ENCODE data around the gene CWC27. TPM values are rescaled to one million over a fixed set of nuclear protein-coding genes. Genes with fewer than 3 reads are reported as not detected.

Gene CWC27
- total RNA-seq, 1 experiment from 2014 or later = 42.7 TPM

DNA sequence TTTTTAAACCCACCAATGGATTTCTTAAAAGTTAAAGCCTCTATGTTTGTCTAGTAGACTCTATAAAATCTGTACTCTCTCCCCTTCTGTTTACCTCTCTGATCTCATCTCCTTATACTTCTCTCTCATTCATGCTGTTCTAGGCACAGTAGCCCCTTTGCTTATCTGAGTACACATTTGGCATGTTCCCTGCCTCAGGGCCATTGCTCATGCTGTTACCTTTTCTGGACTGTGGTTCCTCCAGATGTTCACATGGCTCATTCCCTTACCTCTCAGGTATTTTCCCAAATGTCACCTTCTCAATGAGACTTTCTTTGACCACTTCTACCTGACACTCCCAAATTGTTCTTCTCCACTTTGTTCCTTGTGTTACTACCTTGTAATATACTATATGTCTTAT lies 176.1 kb downstream of the CWC27 start (continued):
- TF ChIP-seq HMGXB4 (CRISPR knock-in tag; IDR thresholded peaks at IDR 0.05) (no peak), ZNF263 (CRISPR knock-in tag; IDR thresholded peaks at IDR 0.05; ENCODE audit: low read depth) (no peak), ZBTB21 (CRISPR knock-in tag; IDR thresholded peaks at IDR 0.05; ENCODE audit: borderline replicate concordance) (no peak)
- TF ChIP-seq, protein P1, sequence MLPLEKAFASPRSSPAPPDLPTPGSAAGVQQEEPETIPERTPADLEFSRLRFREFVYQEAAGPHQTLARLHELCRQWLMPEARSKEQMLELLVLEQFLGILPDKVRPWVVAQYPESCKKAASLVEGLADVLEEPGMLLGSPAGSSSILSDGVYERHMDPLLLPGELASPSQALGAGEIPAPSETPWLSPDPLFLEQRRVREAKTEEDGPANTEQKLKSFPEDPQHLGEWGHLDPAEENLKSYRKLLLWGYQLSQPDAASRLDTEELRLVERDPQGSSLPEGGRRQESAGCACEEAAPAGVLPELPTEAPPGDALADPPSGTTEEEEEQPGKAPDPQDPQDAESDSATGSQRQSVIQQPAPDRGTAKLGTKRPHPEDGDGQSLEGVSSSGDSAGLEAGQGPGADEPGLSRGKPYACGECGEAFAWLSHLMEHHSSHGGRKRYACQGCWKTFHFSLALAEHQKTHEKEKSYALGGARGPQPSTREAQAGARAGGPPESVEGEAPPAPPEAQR (CRISPR knock-in tag; IDR thresholded peaks at IDR 0.05) = no peak
- TF ChIP-seq, protein P2, sequence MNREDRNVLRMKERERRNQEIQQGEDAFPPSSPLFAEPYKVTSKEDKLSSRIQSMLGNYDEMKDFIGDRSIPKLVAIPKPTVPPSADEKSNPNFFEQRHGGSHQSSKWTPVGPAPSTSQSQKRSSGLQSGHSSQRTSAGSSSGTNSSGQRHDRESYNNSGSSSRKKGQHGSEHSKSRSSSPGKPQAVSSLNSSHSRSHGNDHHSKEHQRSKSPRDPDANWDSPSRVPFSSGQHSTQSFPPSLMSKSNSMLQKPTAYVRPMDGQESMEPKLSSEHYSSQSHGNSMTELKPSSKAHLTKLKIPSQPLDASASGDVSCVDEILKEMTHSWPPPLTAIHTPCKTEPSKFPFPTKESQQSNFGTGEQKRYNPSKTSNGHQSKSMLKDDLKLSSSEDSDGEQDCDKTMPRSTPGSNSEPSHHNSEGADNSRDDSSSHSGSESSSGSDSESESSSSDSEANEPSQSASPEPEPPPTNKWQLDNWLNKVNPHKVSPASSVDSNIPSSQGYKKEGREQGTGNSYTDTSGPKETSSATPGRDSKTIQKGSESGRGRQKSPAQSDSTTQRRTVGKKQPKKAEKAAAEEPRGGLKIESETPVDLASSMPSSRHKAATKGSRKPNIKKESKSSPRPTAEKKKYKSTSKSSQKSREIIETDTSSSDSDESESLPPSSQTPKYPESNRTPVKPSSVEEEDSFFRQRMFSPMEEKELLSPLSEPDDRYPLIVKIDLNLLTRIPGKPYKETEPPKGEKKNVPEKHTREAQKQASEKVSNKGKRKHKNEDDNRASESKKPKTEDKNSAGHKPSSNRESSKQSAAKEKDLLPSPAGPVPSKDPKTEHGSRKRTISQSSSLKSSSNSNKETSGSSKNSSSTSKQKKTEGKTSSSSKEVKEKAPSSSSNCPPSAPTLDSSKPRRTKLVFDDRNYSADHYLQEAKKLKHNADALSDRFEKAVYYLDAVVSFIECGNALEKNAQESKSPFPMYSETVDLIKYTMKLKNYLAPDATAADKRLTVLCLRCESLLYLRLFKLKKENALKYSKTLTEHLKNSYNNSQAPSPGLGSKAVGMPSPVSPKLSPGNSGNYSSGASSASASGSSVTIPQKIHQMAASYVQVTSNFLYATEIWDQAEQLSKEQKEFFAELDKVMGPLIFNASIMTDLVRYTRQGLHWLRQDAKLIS (CRISPR knock-in tag; IDR thresholded peaks at IDR 0.05; ENCODE audit: borderline replicate concordance) = no peak

GRCh38 chr5:64947031-64947430 lies 178.3 kb downstream of the CWC27 start:
- H3K4me1 Mint-ChIP-seq = no peaks in the 10 kb centered on the region
- DNase-seq (ENCODE audit: low spot score) (no peak), ATAC-seq (no peak)
- no peak overlapping the region for H3K4me3 Mint-ChIP-seq
- ChIA-PET CTCF (no interaction called here), POLR2A (interaction anchor here (1.2 kb wide), 1 partner anchor 14 kb away, joined by 3 read pairs; no protein-coding TSS in a partner anchor)
- no peaks in the 10 kb centered on the region for H3K36me3 Mint-ChIP-seq
- H3K27ac Mint-ChIP-seq = no peak overlapping the region
- no peak for TF ChIP-seq TCF7 (CRISPR knock-in tag; IDR thresholded peaks at IDR 0.05; ENCODE audit: low read depth)
- H3K27me3 Mint-ChIP-seq (ENCODE audit: low read depth) = no peaks in the 10 kb centered on the region
- no peaks in the 10 kb centered on the region for H3K9me3 Mint-ChIP-seq

DNA sequence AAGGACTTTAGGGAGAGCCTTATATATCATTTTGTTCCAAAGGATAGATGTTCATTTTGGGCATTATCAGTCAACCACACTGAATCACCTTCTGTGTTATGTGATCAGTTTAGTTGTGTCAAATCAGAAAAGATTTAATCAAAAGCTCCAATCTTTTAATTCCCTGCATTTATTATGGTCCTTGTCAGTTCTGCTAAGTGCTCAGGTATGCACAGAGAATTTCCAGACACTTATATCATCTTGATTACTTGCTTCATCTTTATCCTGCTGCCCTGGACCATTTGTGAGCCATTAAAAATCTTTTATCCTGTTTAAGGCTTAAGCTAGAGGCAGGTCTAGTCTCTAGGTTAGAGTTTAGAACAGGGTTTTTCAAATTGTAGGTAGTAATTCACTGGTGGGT lies 179.1 kb downstream of the CWC27 start:
- ChIA-PET POLR2A (interaction anchor here (1.2 kb wide), 1 partner anchor 14 kb away, joined by 3 read pairs; no protein-coding TSS in a partner anchor), CTCF (no interaction called here)
- TF ChIP-seq STAT6 (CRISPR knock-in tag; conservative IDR thresholded peaks at IDR 0.05; ENCODE audit: low read depth) (no peak), NR2C2 (CRISPR knock-in tag; IDR thresholded peaks at IDR 0.05) (no peak), CDX4 (CRISPR knock-in tag; IDR thresholded peaks at IDR 0.05; ENCODE audit: borderline replicate concordance) (no peak), TCF7 (CRISPR knock-in tag; IDR thresholded peaks at IDR 0.05; ENCODE audit: low read depth) (no peak), JAZF1 (CRISPR knock-in tag; IDR thresholded peaks at IDR 0.05) (no peak)
- TF ChIP-seq, protein P3, sequence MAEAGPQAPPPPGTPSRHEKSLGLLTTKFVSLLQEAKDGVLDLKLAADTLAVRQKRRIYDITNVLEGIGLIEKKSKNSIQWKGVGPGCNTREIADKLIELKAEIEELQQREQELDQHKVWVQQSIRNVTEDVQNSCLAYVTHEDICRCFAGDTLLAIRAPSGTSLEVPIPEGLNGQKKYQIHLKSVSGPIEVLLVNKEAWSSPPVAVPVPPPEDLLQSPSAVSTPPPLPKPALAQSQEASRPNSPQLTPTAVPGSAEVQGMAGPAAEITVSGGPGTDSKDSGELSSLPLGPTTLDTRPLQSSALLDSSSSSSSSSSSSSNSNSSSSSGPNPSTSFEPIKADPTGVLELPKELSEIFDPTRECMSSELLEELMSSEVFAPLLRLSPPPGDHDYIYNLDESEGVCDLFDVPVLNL (CRISPR knock-in tag; IDR thresholded peaks at IDR 0.05; ENCODE audit: borderline replicate concordance, low read depth) = no peak
- TF ChIP-seq, protein P4, sequence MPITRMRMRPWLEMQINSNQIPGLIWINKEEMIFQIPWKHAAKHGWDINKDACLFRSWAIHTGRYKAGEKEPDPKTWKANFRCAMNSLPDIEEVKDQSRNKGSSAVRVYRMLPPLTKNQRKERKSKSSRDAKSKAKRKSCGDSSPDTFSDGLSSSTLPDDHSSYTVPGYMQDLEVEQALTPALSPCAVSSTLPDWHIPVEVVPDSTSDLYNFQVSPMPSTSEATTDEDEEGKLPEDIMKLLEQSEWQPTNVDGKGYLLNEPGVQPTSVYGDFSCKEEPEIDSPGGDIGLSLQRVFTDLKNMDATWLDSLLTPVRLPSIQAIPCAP (CRISPR knock-in tag; IDR thresholded peaks at IDR 0.05) = no peak
- no peak for DNase-seq (ENCODE audit: low spot score)
- Mint-ChIP-seq H3K27ac (no peak overlapping the region), H3K9me3 (no peaks in the 10 kb centered on the region), H3K4me3 (no peak overlapping the region), H3K36me3 (no peaks in the 10 kb centered on the region), H3K27me3 (ENCODE audit: low read depth) (no peaks in the 10 kb centered on the region), H3K4me1 (no peaks in the 10 kb centered on the region)
- ATAC-seq = no peak

Measured in WTC11 (cell line).